Measurements from ENCODE around the gene STRC.
"Not testable (repeated sequence)": the region's sequence is repeated elsewhere in the genome, so short reads cannot be mapped to it uniquely, and the experiment has no call there.

The STRC gene

DNA sequence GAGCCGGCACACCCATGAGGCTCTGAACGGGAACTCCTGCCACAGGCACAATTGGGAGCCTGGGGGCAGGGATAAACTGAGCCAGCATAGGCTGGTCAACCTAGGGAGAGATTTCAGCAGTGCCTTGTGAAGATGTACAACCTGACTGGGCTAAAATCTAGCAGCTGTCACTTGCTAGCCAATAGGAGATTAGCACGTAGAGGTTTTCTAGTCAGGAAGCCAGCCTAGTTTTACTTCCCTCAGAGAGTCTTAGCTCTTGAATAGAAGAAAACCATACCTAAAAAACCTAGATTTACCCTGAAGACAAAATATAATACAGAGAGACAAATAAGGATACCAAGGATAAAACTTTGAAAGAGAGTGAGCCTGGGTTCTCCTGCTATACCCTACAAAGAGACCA lies 55.8 kb downstream of the STRC start:
- DNase-seq = not testable (repeated sequence)

DNA sequence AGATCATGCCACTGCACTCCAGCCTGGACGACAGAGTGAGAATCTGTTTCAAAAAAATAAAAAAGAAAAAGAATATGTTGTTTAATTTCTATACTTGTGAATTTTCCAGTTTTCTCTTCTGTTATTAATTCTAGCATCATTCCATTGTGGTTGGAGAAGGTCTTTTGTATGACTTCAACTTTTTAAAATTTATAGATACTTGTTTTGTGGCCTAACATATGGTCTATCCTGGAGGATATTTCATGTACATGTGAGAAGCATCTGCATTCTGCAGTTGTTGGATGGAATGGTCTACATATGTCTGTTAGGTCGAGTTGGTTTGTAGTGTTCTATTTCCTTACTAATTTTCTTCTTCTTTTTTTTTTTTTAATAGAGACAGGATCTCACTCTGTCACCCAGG lies 65.6 kb downstream of the STRC start:
- DNase-seq = no peak

DNA sequence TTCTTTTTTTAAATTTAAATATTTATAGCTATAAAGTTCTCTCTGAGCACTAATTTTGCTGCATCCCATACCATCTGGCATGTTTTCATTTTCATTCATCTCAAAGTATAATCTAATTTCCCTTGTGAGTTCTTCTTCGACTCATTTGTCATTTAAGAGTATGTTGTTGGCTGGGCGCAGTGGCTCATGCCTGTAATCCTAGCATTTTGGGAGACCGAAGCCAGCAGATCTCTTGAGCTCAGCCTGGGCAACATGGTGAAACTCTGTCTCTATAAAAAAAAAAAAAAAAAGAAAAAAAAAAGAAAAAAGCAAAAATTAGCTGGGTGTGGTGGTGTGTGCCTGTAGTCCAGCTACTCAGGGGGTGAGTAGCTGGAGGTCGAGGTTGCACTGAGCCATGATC lies 66.3 kb downstream of the STRC start:
- no peak for DNase-seq

GRCh38 chr15:43550527-43551363 lies 67.9 kb downstream of the STRC start:
- DNase-seq = no peak

Data from CD4-positive, alpha-beta T cell treated with Interferon alpha-2 for 1 hour (primary cell).